ENCODE results near the gene HSDL2. TPM values are rescaled to one million over a fixed set of nuclear protein-coding genes. Genes with fewer than 3 reads are reported as not detected.

The HSDL2 gene
- total RNA-seq, 4 donors from 2014 or later, result 54.0 to 106 (median 59.9) TPM

DNA sequence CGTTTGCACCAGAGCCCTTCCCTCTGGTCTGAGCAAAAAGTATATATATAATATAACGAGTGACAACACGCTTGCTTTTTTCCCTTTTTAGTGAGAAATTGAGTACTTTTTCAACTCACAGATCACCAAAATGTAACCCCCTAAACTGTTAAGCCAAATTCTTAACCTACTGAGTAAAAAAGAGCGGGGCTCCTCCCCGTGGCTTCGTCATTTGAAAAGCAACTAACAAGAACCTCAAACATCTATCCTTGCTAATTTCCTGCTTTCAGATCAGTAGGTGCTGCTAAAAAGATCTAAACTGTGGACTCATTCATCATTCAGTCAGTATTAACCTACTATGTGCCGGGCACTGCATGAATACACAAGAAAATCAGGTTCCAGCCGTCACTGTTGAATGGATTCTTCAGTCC, 45.5 kb upstream of the HSDL2 start:
- TF ChIP-seq, protein P1, sequence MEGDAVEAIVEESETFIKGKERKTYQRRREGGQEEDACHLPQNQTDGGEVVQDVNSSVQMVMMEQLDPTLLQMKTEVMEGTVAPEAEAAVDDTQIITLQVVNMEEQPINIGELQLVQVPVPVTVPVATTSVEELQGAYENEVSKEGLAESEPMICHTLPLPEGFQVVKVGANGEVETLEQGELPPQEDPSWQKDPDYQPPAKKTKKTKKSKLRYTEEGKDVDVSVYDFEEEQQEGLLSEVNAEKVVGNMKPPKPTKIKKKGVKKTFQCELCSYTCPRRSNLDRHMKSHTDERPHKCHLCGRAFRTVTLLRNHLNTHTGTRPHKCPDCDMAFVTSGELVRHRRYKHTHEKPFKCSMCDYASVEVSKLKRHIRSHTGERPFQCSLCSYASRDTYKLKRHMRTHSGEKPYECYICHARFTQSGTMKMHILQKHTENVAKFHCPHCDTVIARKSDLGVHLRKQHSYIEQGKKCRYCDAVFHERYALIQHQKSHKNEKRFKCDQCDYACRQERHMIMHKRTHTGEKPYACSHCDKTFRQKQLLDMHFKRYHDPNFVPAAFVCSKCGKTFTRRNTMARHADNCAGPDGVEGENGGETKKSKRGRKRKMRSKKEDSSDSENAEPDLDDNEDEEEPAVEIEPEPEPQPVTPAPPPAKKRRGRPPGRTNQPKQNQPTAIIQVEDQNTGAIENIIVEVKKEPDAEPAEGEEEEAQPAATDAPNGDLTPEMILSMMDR (IDR thresholded peaks at IDR 0.05), result no peak
- ATAC-seq (ENCODE audit: low FRiP score) (no peak), DNase-seq (ENCODE audit: low spot score) (no peak)

DNA sequence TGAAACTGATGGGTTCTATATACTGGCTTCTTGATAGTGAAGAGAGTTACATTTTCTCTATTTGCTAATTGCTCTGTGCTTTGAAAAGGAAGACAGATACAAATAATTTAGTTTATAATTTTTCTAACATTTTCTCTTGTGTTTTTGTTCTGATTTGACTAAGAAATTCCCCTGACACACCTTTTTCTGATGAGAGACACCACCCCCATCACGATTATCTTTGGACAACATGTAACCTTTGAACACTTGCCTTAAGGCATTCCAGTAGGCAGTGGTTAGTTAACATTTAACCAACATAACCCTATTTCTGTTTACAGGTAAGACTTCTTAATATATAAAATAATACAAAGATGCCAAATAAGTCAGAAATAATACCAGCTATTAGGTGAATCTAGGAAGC, 42.4 kb upstream of the HSDL2 start:
- TF ChIP-seq, protein P1 (IDR thresholded peaks at IDR 0.05), result no peak
- DNase-seq (ENCODE audit: low spot score) (no peak), ATAC-seq (ENCODE audit: low FRiP score) (no peak)

DNA sequence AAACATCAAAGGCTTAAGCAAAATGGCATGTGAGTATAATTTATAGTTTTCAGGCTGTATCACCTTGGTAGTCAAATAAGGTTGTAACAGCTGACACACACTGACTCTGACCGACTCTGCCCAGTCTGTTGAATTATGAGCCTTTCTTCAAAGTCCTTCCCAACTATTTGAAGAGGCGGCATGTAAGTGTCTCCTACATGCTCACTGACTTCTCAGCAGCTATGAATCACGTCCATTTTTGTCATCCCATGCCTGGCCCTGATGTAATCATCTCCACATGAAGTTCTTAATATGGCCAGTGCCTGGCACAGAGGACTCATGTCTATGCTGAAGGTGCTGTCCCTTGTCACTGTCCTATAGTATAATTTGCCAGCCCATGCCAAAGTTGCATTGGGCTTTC, 41.3 kb upstream of the HSDL2 start:
- no peak for ATAC-seq (ENCODE audit: low FRiP score)

DNA sequence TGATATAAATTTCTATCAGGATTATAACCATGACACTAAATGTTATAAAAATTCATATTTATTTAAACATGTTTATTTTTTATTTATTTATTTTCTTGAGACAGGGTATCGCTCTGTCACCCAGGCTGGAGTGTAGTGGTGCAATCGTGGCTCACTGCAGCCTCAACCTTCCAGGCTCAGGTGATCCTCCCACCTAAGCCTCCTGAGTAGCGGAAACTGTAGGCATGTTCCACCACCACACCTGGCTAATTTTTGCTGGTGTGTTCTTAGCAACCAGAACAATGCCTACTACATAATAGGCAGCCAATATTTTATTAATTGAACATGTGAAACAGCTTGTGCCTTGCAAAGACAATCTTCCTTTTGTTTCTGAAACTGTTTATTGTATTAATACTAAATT, 40.0 kb upstream of the HSDL2 start:
- DNase-seq (ENCODE audit: low spot score), result no peak
- no peak for ATAC-seq (ENCODE audit: low FRiP score)
- TF ChIP-seq, protein P1 (IDR thresholded peaks at IDR 0.05), result no peak

More for the DNA sequence above, 41.3 kb upstream of the HSDL2 start:
- TF ChIP-seq, protein P1 (IDR thresholded peaks at IDR 0.05), result no peak
- DNase-seq (ENCODE audit: low spot score), result no peak

DNA sequence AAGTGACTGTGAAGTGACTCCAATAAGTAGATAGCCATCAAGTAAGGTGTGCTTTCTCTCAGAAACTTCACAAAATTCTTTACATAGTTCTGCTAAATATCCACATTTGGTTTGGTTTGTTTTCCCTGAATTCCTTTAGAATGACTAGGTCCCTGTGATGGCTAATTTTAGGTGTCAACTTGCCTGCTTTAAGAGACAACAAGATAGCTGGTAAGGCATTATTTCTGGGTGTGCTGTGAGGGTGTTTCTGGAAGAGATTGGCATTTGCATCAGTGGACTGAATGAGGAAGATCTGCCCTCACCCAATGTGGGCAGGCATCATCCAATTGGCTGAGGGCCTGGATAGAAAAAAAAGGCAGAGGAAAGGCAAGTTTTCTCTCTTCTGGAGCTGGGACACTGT, 38.2 kb upstream of the HSDL2 start:
- TF ChIP-seq, protein P1 (IDR thresholded peaks at IDR 0.05), result no peak
- ATAC-seq (ENCODE audit: low FRiP score), result no peak
- DNase-seq (ENCODE audit: low spot score), result no peak

DNA sequence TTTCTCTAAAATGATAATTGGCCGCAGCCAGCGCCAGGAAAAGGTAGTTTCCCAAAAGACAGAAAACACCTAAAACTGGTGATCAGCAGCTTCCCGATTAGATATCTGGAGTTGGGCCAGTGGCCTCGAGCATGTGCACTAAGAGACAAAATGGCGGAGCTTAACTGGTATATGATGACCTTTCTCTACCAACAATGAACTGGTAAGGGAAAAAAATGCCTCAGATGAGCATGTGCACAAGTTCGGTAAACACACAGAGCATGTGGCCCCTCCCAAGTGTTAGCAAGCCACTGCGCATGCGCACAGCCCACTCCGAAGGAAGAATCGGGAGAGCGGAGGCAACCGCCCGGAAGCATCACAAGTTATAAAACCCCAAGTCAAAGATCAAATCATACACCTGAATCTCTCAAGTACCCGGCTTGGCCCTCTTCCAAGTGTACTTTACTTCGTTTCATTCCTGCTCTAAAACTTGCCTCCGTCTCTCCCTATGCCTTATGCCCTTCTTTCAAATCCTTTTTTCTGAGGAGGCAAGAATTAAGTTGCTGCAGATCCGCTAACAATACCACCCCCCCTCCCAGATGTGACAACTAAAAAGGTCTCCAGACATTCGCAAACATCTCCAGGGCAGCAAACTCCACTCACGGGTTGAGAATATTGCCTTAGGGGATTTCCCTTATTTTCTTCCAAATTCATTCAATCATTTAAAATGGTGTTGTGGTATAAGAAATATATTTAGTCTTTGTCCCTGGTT, 31.5 kb upstream of the HSDL2 start:
- TF ChIP-seq, protein P1 (IDR thresholded peaks at IDR 0.05), result no peak
- ATAC-seq (ENCODE audit: low FRiP score) (no peak), DNase-seq (ENCODE audit: low spot score) (peak; percentile 79)

DNA sequence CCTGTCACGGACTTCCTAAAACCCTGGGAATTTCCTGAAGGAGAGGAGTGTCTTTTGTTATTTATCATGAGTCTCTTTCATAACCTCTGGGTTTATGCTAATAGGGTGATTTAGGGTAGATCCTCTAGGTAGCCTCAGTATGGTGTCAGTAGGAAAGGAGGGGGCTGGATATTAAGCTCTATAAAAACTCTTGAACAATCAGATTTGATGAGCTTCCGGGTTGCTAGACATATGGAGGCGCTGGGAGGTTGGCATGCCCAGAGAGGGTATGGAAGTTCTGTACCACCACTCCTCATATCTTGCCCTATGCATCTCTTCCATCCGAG, 30.9 kb upstream of the HSDL2 start:
- TF ChIP-seq, protein P1 (IDR thresholded peaks at IDR 0.05), result no peak
- no peak for ATAC-seq (ENCODE audit: low FRiP score)

More for the DNA sequence above, 30.9 kb upstream of the HSDL2 start:
- DNase-seq (ENCODE audit: low spot score), result no peak
